Activated CD4-positive, alpha-beta T cell treated with anti-CD3 and anti-CD28 coated beads for 36 hours (primary cell): ENCODE measurements around the gene PPL. TPM values are rescaled to one million over a fixed set of nuclear protein-coding genes. Genes with fewer than 3 reads are reported as not detected.

Experiments used
- ATAC-seq: fragments of 200-7000 bp; cut with Tn5 transposase; one replicate; pipeline ENCODE4 v1.10.0; 2021; ENCODE audit warnings: mild to moderate bottlenecking, moderate library complexity
- CTCF ChIA-PET: fragments of 350-600 bp; sonication (Branson Sonifier 250); formaldehyde crosslinking; loops from one replicate; lab custom pipeline; 2021; ENCODE audit warnings: antibody characterized with exemption; lab: Charles Lee
- POLR2A ChIA-PET: fragments of 350-600 bp; sonication (Branson Sonifier 250); formaldehyde crosslinking; loops from one replicate; lab custom pipeline; 2021; ENCODE audit warnings: antibody characterized with exemption, inconsistent platforms; lab: Charles Lee
- DNase-seq: peaks from one replicate; pipeline ENCODE4 v3.0.0-alpha.2; 2020
- H3K27ac Mint-ChIP-seq: one replicate; pipeline ENCODE4 v1.8.0; 2021; ENCODE audit warnings: mixed read lengths
- H3K27me3 Mint-ChIP-seq: one replicate; pipeline ENCODE4 v1.8.0; 2021; ENCODE audit warnings: mixed read lengths
- H3K36me3 Mint-ChIP-seq: one replicate; pipeline ENCODE4 v1.8.0; 2021; ENCODE audit warnings: low read depth, mixed read lengths
- H3K4me1 Mint-ChIP-seq: one replicate; pipeline ENCODE4 v1.8.0; 2021; ENCODE audit warnings: mixed read lengths
- H3K4me3 Mint-ChIP-seq: one replicate; pipeline ENCODE4 v1.8.0; 2021; ENCODE audit warnings: mild to moderate bottlenecking, moderate library complexity, mixed read lengths
- H3K9me3 Mint-ChIP-seq: one replicate; pipeline ENCODE4 v1.8.0; 2021; ENCODE audit warnings: low read depth, mixed read lengths
- intact Hi-C, 2 experiments: fragments of 100-400 bp; cut with DNase I in 1 of 2; cut with micrococcal nuclease in 1 of 2; formaldehyde crosslinking; loops; one replicate each; pipeline versions ENCODE4 v1.14.2 to v1.15.1; 2022 to 2024; cut with DNase I, micrococcal nuclease
- total RNA-seq, 2 experiments: library from RNA; stranded (reverse); gene quantifications; one replicate each; pipeline ENCODE4 v1.2.3, GENCODE V29; 2021

Gene PPL
- total RNA-seq, 2 experiments from 2014 or later: not detected

GRCh38 chr16:4890686-4891085 is 46.3 kb downstream of the PPL start:
- Mint-ChIP-seq H3K9me3 (no peaks in the 10 kb centered on the region), H3K27ac (no peak overlapping the region), H3K36me3 (peaks cover 3% of the 10 kb centered on the region), H3K4me1 (no peaks in the 10 kb centered on the region), H3K27me3 (no peaks in the 10 kb centered on the region), H3K4me3 (no peak overlapping the region)
- no peak for ATAC-seq
- ChIA-PET POLR2A (no interaction called here), CTCF (interaction anchor here (0.6 to 1.4 kb wide), 2 partner anchors 17 to 129 kb away, joined by 3 to 5 read pairs; no protein-coding TSS in a partner anchor)
- intact Hi-C loops: no loop called here
- no peak for DNase-seq

GRCh38 chr16:4890026-4890425 is 46.9 kb downstream of the PPL start:
- peaks cover 7% of the 10 kb centered on the region for H3K36me3 Mint-ChIP-seq
- ATAC-seq: no peak
- no peaks in the 10 kb centered on the region for H3K9me3 Mint-ChIP-seq
- H3K27me3 Mint-ChIP-seq: no peaks in the 10 kb centered on the region
- no peak for DNase-seq
- POLR2A ChIA-PET: no interaction called here
- H3K4me3 Mint-ChIP-seq: no peak overlapping the region
- intact Hi-C loops: no loop called here
- H3K27ac Mint-ChIP-seq: no peak overlapping the region
- CTCF ChIA-PET: interaction anchor here (1.4 kb wide), 1 partner anchor 16 kb away, joined by 5 read pairs; no protein-coding TSS in a partner anchor
- H3K4me1 Mint-ChIP-seq: no peaks in the 10 kb centered on the region

DNA sequence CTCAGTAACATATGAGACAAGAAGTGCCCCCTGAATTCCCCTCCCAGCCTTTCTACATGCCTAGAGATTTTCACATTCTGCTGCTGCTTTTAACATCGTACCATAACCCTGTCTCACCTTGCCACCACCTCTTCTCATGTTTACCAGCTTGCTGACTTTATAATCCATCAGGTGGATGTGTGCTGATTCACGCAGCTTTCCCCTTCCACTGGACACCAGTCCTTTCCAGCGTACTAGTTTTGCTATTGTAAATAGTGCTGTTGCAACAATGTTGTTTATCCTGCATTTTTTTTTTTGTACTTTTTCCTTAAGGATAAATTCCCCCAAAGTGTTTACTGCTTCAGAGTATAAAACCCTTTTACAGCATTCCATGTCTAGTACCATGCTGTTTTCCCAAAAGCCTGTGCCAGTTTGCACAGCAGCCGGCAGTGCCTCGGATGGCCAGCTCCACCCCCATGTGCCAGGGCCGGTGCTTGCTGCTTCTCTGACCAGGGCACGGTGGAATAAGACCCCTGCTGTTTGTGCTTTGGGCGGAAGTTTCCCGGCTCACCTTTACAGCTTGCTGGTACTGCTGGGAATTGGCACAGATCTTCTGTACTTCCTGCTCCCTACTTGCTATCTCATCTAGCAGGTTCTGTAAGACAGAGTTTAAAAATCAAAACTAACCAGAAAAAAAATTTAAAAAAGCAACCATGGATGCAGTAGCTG is 48.4 kb downstream of the PPL start:
- Mint-ChIP-seq H3K27ac (no peak overlapping the region), H3K9me3 (no peaks in the 10 kb centered on the region), H3K36me3 (peaks cover 22% of the 10 kb centered on the region), H3K4me1 (no peaks in the 10 kb centered on the region), H3K27me3 (no peaks in the 10 kb centered on the region), H3K4me3 (no peak overlapping the region)
- DNase-seq (no peak), ATAC-seq (no peak)
- CTCF ChIA-PET: interaction anchor here (0.6 to 1.0 kb wide), 3 partner anchors 22 to 451 kb away, joined by 3 to 4 read pairs (median 3); no protein-coding TSS in a partner anchor
- intact Hi-C loops: no loop called here
- POLR2A ChIA-PET: no interaction called here

DNA sequence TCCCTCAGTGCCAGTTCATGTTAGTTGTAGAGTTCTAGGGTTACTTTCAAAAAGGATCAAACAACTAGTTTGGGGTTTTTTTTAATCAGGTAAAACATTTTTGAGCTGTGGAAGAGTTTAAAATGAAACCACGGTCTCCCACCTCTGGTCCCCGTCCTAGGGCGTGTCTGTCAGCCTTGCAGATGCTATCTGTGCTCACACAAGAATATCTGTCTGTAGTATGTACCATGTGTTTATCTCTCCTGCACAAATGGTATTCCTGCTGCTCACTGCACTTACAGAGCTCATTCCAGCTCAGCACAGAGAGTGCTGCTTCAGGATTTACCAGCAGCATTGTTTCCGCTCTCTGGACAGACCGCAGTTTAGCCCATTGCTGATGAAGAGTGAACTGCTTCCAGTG is 50.8 kb downstream of the PPL start:
- POLR2A ChIA-PET: no interaction called here
- intact Hi-C loops: no loop called here
- Mint-ChIP-seq H3K4me1 (no peaks in the 10 kb centered on the region), H3K27me3 (no peaks in the 10 kb centered on the region), H3K9me3 (no peaks in the 10 kb centered on the region), H3K36me3 (peaks cover 36% of the 10 kb centered on the region), H3K27ac (no peak overlapping the region), H3K4me3 (no peak overlapping the region)
- ATAC-seq (no peak), DNase-seq (no peak)
- CTCF ChIA-PET: no interaction called here

GRCh38 chr16:4884972-4885874 is 51.7 kb downstream of the PPL start:
- intact Hi-C loops: no loop called here
- POLR2A ChIA-PET: interaction anchor here (1.5 kb wide), 1 partner anchor 11 kb away, joined by 3 read pairs; no protein-coding TSS in a partner anchor
- ATAC-seq (no peak), DNase-seq (no peak)
- no peaks in the 10 kb centered on the region for H3K4me1 Mint-ChIP-seq
- no peak overlapping the region for H3K4me3 Mint-ChIP-seq
- CTCF ChIA-PET: interaction anchor here (0.7 to 1.3 kb wide), 3 partner anchors 11 to 1234 kb away, joined by 3 to 5 read pairs (median 4); no protein-coding TSS in a partner anchor
- H3K36me3 Mint-ChIP-seq: peaks cover 39% of the 10 kb centered on the region
- H3K9me3 Mint-ChIP-seq: no peaks in the 10 kb centered on the region
- no peak overlapping the region for H3K27ac Mint-ChIP-seq
- no peaks in the 10 kb centered on the region for H3K27me3 Mint-ChIP-seq

DNA sequence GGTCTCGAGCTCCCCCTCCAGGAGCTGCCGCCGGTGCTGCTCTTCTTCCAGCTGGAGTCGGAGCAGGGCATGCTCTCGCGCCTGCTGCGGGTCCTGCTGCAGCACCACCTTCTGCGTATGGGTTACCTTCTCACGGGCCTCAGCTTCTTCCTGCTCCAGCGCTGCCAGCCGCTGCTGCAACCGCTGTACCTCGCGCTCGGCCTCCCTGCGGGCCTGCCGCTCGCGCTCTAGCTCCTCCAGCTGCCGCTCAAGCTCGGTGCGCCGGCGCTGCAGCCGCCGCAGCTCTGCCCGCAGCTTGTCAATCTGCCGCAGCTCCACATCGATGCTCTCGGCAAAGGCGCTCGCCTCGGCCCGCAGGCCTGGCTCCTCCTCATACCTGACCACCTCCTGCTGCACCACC is 52.7 kb downstream of the PPL start:
- no peaks in the 10 kb centered on the region for H3K4me1 Mint-ChIP-seq
- no peak overlapping the region for H3K4me3 Mint-ChIP-seq
- CTCF ChIA-PET: interaction anchor here (0.7 to 1.3 kb wide), 2 partner anchors 10 to 19 kb away, joined by 3 to 4 read pairs; no protein-coding TSS in a partner anchor
- POLR2A ChIA-PET: interaction anchor here (1.5 kb wide), 1 partner anchor 12 kb away, joined by 3 read pairs; no protein-coding TSS in a partner anchor
- intact Hi-C loops: no loop called here
- H3K36me3 Mint-ChIP-seq: peaks cover 42% of the 10 kb centered on the region
- no peak overlapping the region for H3K27ac Mint-ChIP-seq
- no peaks in the 10 kb centered on the region for H3K27me3 Mint-ChIP-seq
- ATAC-seq (no peak), DNase-seq (no peak)
- H3K9me3 Mint-ChIP-seq: no peaks in the 10 kb centered on the region

DNA sequence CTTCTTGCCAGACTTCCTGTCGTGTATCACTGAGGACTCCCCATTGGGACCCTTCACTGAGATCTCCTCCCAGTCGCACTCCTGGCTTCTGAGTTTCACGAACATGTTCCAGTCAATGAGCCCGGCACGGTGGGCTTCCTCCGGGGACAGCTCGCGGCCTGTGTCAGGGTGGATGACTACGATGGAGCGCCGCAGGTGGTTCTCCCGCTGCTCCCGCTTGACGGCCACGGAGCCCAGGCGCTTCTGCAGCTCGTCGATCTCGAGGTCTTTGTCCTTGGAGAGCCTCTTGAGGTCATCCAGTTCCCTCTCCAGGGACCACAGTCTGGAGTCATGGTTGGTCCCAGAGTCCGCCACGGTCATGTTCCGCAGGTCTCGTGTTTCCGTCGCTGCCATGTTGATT is 53.4 kb downstream of the PPL start:
- H3K4me1 Mint-ChIP-seq: no peaks in the 10 kb centered on the region
- no peaks in the 10 kb centered on the region for H3K27me3 Mint-ChIP-seq
- H3K27ac Mint-ChIP-seq: no peak overlapping the region
- peaks cover 44% of the 10 kb centered on the region for H3K36me3 Mint-ChIP-seq
- ATAC-seq (no peak), DNase-seq (no peak)
- POLR2A ChIA-PET: no interaction called here
- H3K9me3 Mint-ChIP-seq: no peaks in the 10 kb centered on the region
- intact Hi-C loops: no loop called here
- H3K4me3 Mint-ChIP-seq: no peak overlapping the region
- CTCF ChIA-PET: no interaction called here

DNA sequence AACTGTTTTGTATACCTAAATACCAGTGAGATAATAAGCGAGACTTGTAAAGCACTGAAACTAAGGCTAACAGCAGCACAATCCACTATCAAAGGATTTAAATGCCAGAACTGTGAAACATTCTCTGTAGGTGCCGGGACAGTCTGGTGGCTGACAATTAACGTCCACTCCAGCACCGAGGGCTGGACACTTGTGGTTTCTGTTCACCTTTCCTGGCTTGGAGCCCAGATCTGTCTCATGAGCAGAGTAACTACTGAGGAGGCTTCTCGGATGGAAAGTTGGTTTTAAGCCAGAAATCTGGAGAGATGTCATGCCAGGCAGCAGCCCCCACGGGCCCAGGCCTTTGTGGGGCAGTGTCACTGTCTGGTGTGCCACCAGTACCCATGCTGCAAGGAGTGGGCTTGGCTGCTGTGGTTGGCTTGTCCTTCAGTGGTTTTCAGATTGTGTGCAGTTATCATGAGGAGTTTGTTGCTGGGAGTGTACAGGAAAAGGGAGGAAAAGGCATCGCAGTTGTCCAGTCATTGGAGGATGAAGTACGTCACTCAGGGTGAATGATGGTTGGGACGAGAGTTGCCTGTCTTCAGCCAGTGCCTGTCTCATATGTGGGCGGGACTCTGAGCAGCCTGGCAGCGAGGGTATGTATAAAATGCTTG is 54.2 kb downstream of the PPL start:
- ATAC-seq: no peak
- POLR2A ChIA-PET: no interaction called here
- peaks cover 44% of the 10 kb centered on the region for H3K36me3 Mint-ChIP-seq

DNA sequence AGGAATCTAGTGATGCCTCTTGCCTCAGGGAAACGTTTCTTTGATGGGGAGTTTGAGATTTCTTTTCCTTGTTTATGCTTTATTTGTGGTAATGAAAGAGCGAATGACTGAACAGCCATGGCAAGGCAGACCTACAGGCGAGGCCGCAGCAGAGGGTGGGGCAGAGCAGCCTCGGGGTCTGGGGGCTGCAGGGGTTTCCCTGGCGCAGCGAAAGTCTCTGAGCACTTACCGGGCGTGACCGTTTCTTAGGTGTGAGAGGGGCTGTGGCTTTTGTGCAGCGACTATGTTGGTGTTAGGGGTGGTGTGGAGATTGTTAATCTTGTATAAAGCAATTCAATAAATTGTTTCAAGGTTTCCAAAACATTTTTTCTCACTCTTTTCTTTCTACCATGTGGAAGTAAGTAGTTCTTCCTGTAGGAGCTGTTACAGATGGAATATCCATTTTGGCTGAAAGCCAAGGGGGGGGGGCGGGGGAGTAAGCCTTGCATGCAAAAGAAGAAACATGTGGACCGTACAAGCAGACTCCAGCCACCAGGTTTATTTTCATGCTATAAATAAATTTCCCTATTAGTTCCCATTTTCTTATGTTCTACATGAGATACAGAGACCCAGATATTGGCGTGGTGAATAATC is 54.8 kb downstream of the PPL start:
- POLR2A ChIA-PET: no interaction called here
- Mint-ChIP-seq H3K36me3 (peaks cover 46% of the 10 kb centered on the region), H3K4me1 (no peaks in the 10 kb centered on the region), H3K27ac (no peak overlapping the region), H3K4me3 (no peak overlapping the region), H3K27me3 (no peaks in the 10 kb centered on the region), H3K9me3 (no peaks in the 10 kb centered on the region)
- no peak for DNase-seq
- ATAC-seq: no peak
- intact Hi-C loops: no loop called here
- CTCF ChIA-PET: no interaction called here

More for the DNA sequence above, 54.2 kb downstream of the PPL start:
- no peak for DNase-seq
- no peak overlapping the region for H3K27ac Mint-ChIP-seq
- no peak overlapping the region for H3K4me3 Mint-ChIP-seq
- no peaks in the 10 kb centered on the region for H3K27me3 Mint-ChIP-seq
- no peaks in the 10 kb centered on the region for H3K9me3 Mint-ChIP-seq
- no peaks in the 10 kb centered on the region for H3K4me1 Mint-ChIP-seq
- CTCF ChIA-PET: no interaction called here
- intact Hi-C loops: no loop called here

GRCh38 chr16:4880006-4880580 is 56.9 kb downstream of the PPL start:
- ATAC-seq: no peak
- intact Hi-C loops: no loop called here
- H3K27ac Mint-ChIP-seq: no peak overlapping the region
- CTCF ChIA-PET: interaction anchor here (0.7 kb wide), 1 partner anchor 176 kb away, joined by 3 read pairs; no protein-coding TSS in a partner anchor
- no peaks in the 10 kb centered on the region for H3K27me3 Mint-ChIP-seq
- H3K36me3 Mint-ChIP-seq: peaks cover 45% of the 10 kb centered on the region
- H3K4me3 Mint-ChIP-seq: no peak overlapping the region
- H3K4me1 Mint-ChIP-seq: no peaks in the 10 kb centered on the region
- POLR2A ChIA-PET: interaction anchor here (0.5 kb wide), 1 partner anchor 28 kb away, joined by 4 read pairs; no protein-coding TSS in a partner anchor
- DNase-seq: no peak
- no peaks in the 10 kb centered on the region for H3K9me3 Mint-ChIP-seq
